Mesenchymal stem cell (in vitro differentiated cells and primary cell): ENCODE results near the gene ISY1.
A peak's percentile ranks its signal among the peaks of the same experiment; 100 is the strongest.

Experiments used
- DNase-seq: peaks from one replicate; pipeline ENCODE4 v3.0.0-alpha.2; 2013
- H2AFZ ChIP-seq: one replicate; pipeline ENCODE4 v1.6.1; 2013; ENCODE audit warnings: low read depth, mild to moderate bottlenecking, control low read depth, inconsistent platforms, low read length, moderate library complexity
- H2AK5ac ChIP-seq: 2 replicates; pipeline ENCODE4 v1.6.1; 2013; ENCODE audit warnings: low read length, moderate library complexity, mild to moderate bottlenecking, inconsistent platforms; ENCODE audit not compliant: severe bottlenecking
- H2BK120ac ChIP-seq: one replicate; pipeline ENCODE4 v1.6.1; 2013; ENCODE audit warnings: low read depth, mild to moderate bottlenecking, inconsistent platforms, low read length, moderate library complexity
- H2BK12ac ChIP-seq, 2 experiments: one replicate each; pipeline ENCODE4 v1.6.1; 2013; ENCODE audit warnings: inconsistent platforms in 2 of 2, low read length in 2 of 2, mild to moderate bottlenecking in 2 of 2, moderate library complexity in 2 of 2, control low read depth in 1 of 2
- H2BK15ac ChIP-seq: one replicate; pipeline ENCODE4 v1.6.1; 2013; ENCODE audit warnings: mild to moderate bottlenecking, low read depth, inconsistent platforms; ENCODE audit not compliant: poor library complexity, severe bottlenecking
- H2BK5ac ChIP-seq: 2 replicates; pipeline ENCODE4 v1.6.1; 2013; ENCODE audit warnings: low read depth, mild to moderate bottlenecking, low read length, control low read depth, inconsistent platforms; ENCODE audit not compliant: poor library complexity, severe bottlenecking
- H3K14ac ChIP-seq, 2 experiments: one replicate each; pipeline ENCODE4 v1.6.1; 2013; ENCODE audit warnings: inconsistent platforms in 2 of 2, low read length in 2 of 2, control low read depth in 1 of 2, mild to moderate bottlenecking in 1 of 2, moderate library complexity in 1 of 2
- H3K18ac ChIP-seq, 2 experiments: one replicate each; pipeline ENCODE4 v1.6.1; 2013; ENCODE audit warnings: inconsistent platforms in 2 of 2, low read length in 2 of 2, control low read depth in 1 of 2, low read depth in 1 of 2, mild to moderate bottlenecking in 1 of 2
- H3K23ac ChIP-seq, 2 experiments: one replicate each; pipeline ENCODE4 v1.6.1; 2013; ENCODE audit warnings: inconsistent platforms in 2 of 2, low read length in 2 of 2, mild to moderate bottlenecking in 2 of 2, moderate library complexity in 2 of 2, control low read depth in 1 of 2
- H3K27ac ChIP-seq: 2 replicates; pipeline ENCODE4 v1.5.1; 2013; ENCODE audit warnings: mild to moderate bottlenecking, moderate library complexity, low read length, control low read depth, inconsistent platforms; ENCODE audit not compliant: poor library complexity, severe bottlenecking
- H3K27me3 ChIP-seq, 2 experiments: 2 replicates each; pipeline versions ENCODE4 v1.6.1 to v1.7.0; 2013; ENCODE audit warnings: low read length in 2 of 2, mild to moderate bottlenecking in 2 of 2, moderate library complexity in 2 of 2, control low read depth in 1 of 2, inconsistent platforms in 1 of 2; ENCODE audit not compliant: control insufficient read depth in 1 of 2, insufficient read depth in 1 of 2
- H3K36me3 ChIP-seq, 2 experiments: 2 replicates each; pipeline versions ENCODE4 v1.6.1 to v1.7.0; 2013; ENCODE audit warnings: low read length in 2 of 2, control low read depth in 1 of 2, inconsistent platforms in 1 of 2, low read depth in 1 of 2, mild to moderate bottlenecking in 1 of 2; ENCODE audit not compliant: insufficient read depth in 2 of 2, control insufficient read depth in 1 of 2
- H3K4ac ChIP-seq, 2 experiments: one replicate each; pipeline ENCODE4 v1.6.1; 2013; ENCODE audit warnings: inconsistent platforms in 2 of 2, low read length in 2 of 2, mild to moderate bottlenecking in 2 of 2, moderate library complexity in 2 of 2, control low read depth in 1 of 2, low read depth in 1 of 2
- H3K4me1 ChIP-seq: 2 replicates; pipeline ENCODE4 v1.6.1; 2013; ENCODE audit warnings: low read depth, low read length, control low read depth; ENCODE audit not compliant: control insufficient read depth, insufficient read depth
- H3K4me2 ChIP-seq: 2 replicates; pipeline ENCODE4 v1.6.1; 2013; ENCODE audit warnings: low read length, mild to moderate bottlenecking, inconsistent platforms; ENCODE audit not compliant: poor library complexity, severe bottlenecking
- H3K4me3 ChIP-seq, 2 experiments: 2 replicates each; pipeline versions ENCODE4 v1.5.1 to v1.7.0; 2013; ENCODE audit warnings: low read length in 2 of 2, mild to moderate bottlenecking in 2 of 2, control low read depth in 1 of 2, low read depth in 1 of 2; ENCODE audit not compliant: insufficient read depth in 1 of 2
- H3K79me1 ChIP-seq: replicated peaks from 2 replicates; pipeline ENCODE4 v1.6.1; 2013; ENCODE audit warnings: mild to moderate bottlenecking, control low read depth, low read length, inconsistent platforms; ENCODE audit not compliant: poor library complexity, severe bottlenecking
- H3K9ac ChIP-seq: 2 replicates; pipeline ENCODE4 v1.7.0; 2013; ENCODE audit warnings: mild to moderate bottlenecking, low read length, moderate library complexity
- H3K9me3 ChIP-seq: 2 replicates; pipeline ENCODE4 v1.7.0; 2013; ENCODE audit warnings: mild to moderate bottlenecking, low read length; ENCODE audit not compliant: control insufficient read depth
- H4K8ac ChIP-seq: one replicate; pipeline ENCODE4 v1.6.1; 2013; ENCODE audit warnings: inconsistent platforms, mild to moderate bottlenecking, low read length, moderate library complexity
- H4K91ac ChIP-seq: one replicate; pipeline ENCODE4 v1.6.1; 2013; ENCODE audit warnings: mild to moderate bottlenecking, low read length, inconsistent platforms
- WGBS: methylation state at CpG from one replicate; pipeline ENCODE4 v1.1.7; 2013; ENCODE audit warnings: mixed read lengths; 5-methylcytosine and 5-hydroxymethylcytosine counted together

ISY1 gene

DNA sequence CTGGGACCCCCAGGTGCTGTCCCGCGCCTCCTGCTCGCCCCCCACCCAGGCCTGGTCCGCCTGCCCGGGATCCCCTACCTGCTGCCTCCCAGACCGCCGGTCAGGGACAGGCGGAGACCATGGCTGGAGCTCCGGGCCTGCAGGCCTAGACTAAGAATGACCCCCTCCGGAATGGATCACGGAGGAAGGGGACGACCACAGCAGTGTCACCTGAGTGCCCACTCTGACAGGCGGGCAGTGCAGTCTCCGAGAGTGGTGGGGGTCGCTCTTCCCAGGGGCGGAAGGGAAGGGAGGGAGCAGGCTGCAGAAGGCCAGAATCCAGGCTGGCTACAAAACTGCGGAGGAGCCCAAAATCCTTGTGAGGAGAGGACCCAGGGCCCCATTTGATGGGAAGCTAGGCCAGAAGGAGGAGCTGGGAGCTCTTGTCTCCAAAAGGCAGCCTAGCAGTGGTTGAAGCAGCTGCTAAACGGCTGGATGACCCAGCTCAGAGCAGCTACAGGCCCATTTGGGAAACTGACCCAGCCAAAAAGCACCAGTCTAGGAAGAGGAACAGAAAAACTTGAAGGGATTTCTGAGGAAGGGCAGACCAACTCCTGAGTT, 38.4 kb downstream of the ISY1 start:
- DNase-seq = peak; percentile 37
- peaks cover 15 to 25% of the 10 kb centered on the region in 2 experiments for H3K36me3 ChIP-seq
- peak overlapping the region; percentile 71 for H4K91ac ChIP-seq
- peaks cover 1% of the 10 kb centered on the region for H3K79me1 ChIP-seq
- peaks cover 19% of the 10 kb centered on the region for H3K4me1 ChIP-seq
- H4K8ac ChIP-seq = peak overlapping the region; percentile 90
- H3K27ac ChIP-seq = peak overlapping the region; percentile 23
- no peak overlapping the region for H2BK5ac ChIP-seq
- peak overlapping the region in 1 of 2 experiments; percentile 59 for H3K4ac ChIP-seq
- H2BK12ac ChIP-seq = peak overlapping the region in 1 of 2 experiments; percentile 94
- H3K18ac ChIP-seq = peak overlapping the region; percentile 47 to 98
- peak overlapping the region; percentile 87 for H2BK120ac ChIP-seq
- no peak overlapping the region for H3K9ac ChIP-seq
- peak overlapping the region; percentile 38 for H2AK5ac ChIP-seq
- no peaks in the 10 kb centered on the region for H3K9me3 ChIP-seq
- 33% methylated on average over 18 of the region's 18 CpGs for WGBS
- H3K27me3 ChIP-seq = no peaks in the 10 kb centered on the region
- peak overlapping the region; percentile 77 for H3K4me2 ChIP-seq
- no peak overlapping the region for H3K14ac ChIP-seq
- peak overlapping the region; percentile 97 for H2BK15ac ChIP-seq
- peak overlapping the region in 1 of 2 experiments; percentile 69 for H3K4me3 ChIP-seq
- H2AFZ ChIP-seq = peak overlapping the region; percentile 58
- H3K23ac ChIP-seq = peak overlapping the region in 1 of 2 experiments; percentile 70

DNA sequence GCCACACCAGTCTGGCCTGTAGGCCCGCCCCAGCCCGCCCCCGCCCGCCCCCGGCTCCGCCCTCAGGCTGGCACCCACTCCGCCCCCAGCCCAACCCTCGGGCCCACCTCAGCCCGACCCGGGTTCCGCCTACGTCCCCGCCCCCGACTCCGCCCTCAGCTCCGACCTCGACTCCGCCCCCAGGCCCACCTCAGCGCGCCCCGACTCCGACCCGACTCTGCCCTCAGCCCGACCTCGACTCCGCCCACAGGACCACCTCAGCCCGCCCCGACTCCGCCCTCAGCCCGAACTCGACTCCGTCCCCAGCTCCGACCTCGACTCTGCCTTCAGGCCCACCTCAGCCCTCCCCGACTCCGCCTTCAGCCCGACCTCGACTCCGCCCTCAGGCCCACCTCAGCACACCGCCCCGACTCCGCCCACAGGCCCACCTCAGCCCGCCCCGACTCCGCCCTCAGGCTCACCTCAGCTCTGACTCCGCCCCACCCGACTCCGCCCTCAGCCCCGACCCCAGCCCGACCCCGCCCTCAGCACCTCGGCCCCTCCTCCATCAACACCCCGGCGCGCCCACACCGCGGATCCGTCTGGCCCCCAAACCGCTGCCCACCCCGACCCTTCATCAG, 39.0 kb downstream of the ISY1 start, which contains the start of gene RAB43:
Gene RAB43 (minus strand): TSS at position 13 of the 620 bp plus-strand sequence. CDS start 315 bp downstream, outside the sequence.
- peak within 1 kb of the TSS; percentile 95 to 96 for H3K14ac ChIP-seq
- 1% methylated on average over 54 of the region's 60 CpGs for WGBS
- H4K91ac ChIP-seq = peak within 1 kb of the TSS; percentile 88
- H3K9me3 ChIP-seq = no peaks in the 10 kb centered on the region
- H3K23ac ChIP-seq = peak within 1 kb of the TSS; percentile 5 to 96
- H3K18ac ChIP-seq = peak within 1 kb of the TSS; percentile 98
- H2BK5ac ChIP-seq = no peak within 1 kb of the TSS
- peaks cover 1% of the 10 kb centered on the region for H3K79me1 ChIP-seq
- peak within 1 kb of the TSS; percentile 86 for H3K27ac ChIP-seq
- H2AFZ ChIP-seq = peak within 1 kb of the TSS; percentile 90
- H3K4me3 ChIP-seq = peak within 1 kb of the TSS; percentile 85 to 87
- H3K27me3 ChIP-seq = no peaks in the 10 kb centered on the region
- H3K4ac ChIP-seq = peak within 1 kb of the TSS; percentile 86 to 96
- H3K4me2 ChIP-seq = peak within 1 kb of the TSS; percentile 93
- peak within 1 kb of the TSS; percentile 38 for H2AK5ac ChIP-seq
- peak within 1 kb of the TSS; percentile 97 for H2BK15ac ChIP-seq
- H2BK12ac ChIP-seq = peak within 1 kb of the TSS in 1 of 2 experiments; percentile 94
- peaks cover 14 to 21% of the 10 kb centered on the region in 2 experiments for H3K36me3 ChIP-seq
- H2BK120ac ChIP-seq = peak within 1 kb of the TSS; percentile 93
- DNase-seq = peak; percentile 82
- H3K9ac ChIP-seq = peak within 1 kb of the TSS; percentile 88
- peaks cover 19% of the 10 kb centered on the region for H3K4me1 ChIP-seq
- peak within 1 kb of the TSS; percentile 90 for H4K8ac ChIP-seq

DNA sequence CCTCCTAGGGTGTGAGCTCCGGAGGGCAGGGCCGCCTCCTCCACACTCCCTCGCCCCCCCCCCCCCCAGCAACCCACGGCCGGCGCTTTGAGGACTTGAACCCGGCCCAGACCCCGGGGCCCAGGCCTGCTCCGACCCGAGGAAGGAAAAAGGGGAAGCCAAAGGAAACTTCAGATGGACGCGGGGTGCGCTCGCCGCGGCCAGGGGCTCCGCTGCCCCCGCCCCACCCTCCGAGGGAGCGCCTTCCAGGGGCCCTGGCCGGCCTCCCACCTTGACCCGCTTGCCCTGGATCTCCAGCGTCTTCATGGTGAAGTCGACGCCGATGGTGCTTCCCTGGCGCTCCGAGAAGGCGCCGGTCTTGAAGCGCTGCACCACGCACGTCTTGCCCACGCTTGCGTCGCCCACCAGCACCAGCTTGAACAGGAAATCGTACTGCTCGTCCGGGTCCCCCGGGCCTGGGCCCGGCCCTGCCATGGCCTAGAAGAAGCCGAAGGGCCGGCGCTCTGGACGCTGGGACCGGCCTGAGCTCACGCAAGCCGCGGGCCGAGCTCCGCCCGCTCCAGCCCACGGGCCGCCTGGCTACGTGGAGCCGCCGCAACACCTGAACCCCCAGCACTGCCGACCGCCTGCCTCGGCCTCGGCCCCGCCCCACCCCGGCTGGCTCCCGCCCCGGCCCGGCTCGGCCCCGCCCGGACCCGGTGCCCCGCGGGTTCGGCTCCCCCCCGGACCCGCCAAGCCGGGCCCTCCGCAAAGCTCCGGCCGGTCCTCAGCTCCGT, 39.7 kb downstream of the ISY1 start:
- H3K4me3 ChIP-seq = peak overlapping the region; percentile 85 to 87
- WGBS = under 1% methylated on average over 47 of the region's 80 CpGs

More for the DNA sequence above, 39.7 kb downstream of the ISY1 start:
- Histone ChIP-seq H3K27me3 (no peaks in the 10 kb centered on the region), H2BK12ac (peak overlapping the region in 1 of 2 experiments; percentile 86), H2BK15ac (peak overlapping the region; percentile 77), H2BK120ac (peak overlapping the region; percentile 93), H2AK5ac (no peak overlapping the region), H3K4ac (peak overlapping the region; percentile 86 to 96), H3K27ac (peak overlapping the region; percentile 86), H3K9me3 (no peaks in the 10 kb centered on the region), H4K8ac (peak overlapping the region; percentile 87), H2BK5ac (no peak overlapping the region), H3K23ac (peak overlapping the region; percentile 5 to 59), H3K79me1 (peaks cover 1% of the 10 kb centered on the region), H3K4me2 (peak overlapping the region; percentile 93), H3K4me1 (peaks cover 22% of the 10 kb centered on the region), H4K91ac (peak overlapping the region; percentile 87), H3K9ac (peak overlapping the region; percentile 88), H3K14ac (peak overlapping the region; percentile 95 to 96), H3K18ac (peak overlapping the region; percentile 96), H2AFZ (peak overlapping the region; percentile 65), H3K36me3 (peaks cover 13 to 14% of the 10 kb centered on the region in 2 experiments)
- DNase-seq = peak; percentile 50
